DOHH2 (cell line): Measurements from ENCODE around the gene FAM111B.
"Not testable (repeated sequence)": the region's sequence is repeated elsewhere in the genome, so short reads cannot be mapped to it uniquely, and the experiment has no call there.

ENCODE experiments used
- CTCF ChIP-seq: fragments of 200-600 bp; sonication (generic); IDR thresholded peaks from one replicate; pipeline ENCODE4 v1.5.1; 2014; ENCODE audit warnings: antibody characterized with exemption, mild to moderate bottlenecking, low read depth, low read length; ENCODE audit not compliant: poor library complexity, severe bottlenecking
- EZH2phosphoT487 ChIP-seq: fragments of 200-600 bp; sonication (generic); IDR thresholded peaks from 2 replicates; pipeline ENCODE4 v1.6.1; 2017; ENCODE audit warnings: borderline replicate concordance, mild to moderate bottlenecking, antibody characterized with exemption, low read length, moderate library complexity, mixed read lengths

DNA sequence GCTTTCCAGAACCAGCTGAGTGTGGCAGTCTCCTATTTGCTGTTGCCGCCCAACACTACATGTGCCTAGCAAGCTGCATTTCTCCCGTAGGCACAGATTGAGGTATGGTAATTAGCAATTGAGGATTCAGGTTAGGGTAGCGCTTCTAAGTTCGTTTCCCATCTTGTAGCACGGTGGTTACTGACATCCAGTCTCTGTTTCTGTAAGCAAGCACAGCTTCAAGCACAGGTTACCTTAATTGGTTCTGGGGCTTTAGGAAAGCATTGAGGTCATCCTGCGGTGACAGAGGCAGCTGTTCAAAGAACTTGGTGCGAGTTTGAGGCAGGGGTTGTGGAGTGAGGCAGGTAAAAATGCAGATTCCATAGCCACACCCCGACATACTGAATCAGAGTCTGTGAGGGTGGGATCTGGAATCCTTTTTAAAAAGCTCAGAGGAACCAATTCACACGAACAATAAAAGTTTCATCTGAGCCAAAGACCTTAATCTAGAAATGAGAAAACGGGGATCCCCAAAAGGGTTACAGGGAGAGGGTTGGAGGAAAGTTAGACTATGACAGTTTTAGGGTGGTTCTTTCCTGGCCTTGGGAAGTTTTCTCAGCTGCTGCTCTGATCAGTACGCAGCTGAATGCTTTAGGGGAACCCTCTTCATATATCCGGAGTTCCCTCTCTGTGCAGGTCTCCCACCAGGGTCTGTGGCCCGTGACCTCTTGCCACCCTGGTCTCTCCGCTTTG lies 42.9 kb upstream of the FAM111B start:
- TF ChIP-seq CTCF, EZH2phosphoT487: not testable (repeated sequence)
